B cell (primary cell): ENCODE results near the gene GRPEL2. TPM values are rescaled to one million over a fixed set of nuclear protein-coding genes. Genes with fewer than 3 reads are reported as not detected.

Experiments used
- ATAC-seq: fragments of 200-7000 bp; cut with Tn5 transposase; one replicate; pipeline ENCODE4 v1.10.0; 2021; ENCODE audit warnings: low read depth, mild to moderate bottlenecking, moderate number of reproducible peaks, moderate library complexity
- CTCF ChIA-PET: fragments of 350-600 bp; sonication (Branson Sonifier 250); formaldehyde crosslinking; loops from one replicate; lab custom pipeline; 2021; ENCODE audit warnings: antibody characterized with exemption, inconsistent platforms; lab: Charles Lee
- POLR2A ChIA-PET: fragments of 350-600 bp; sonication (Branson Sonifier 250); formaldehyde crosslinking; loops from one replicate; lab custom pipeline; 2021; ENCODE audit warnings: antibody characterized with exemption; lab: Charles Lee
- DNase-seq: peaks from one replicate; pipeline ENCODE4 v3.0.0; 2013
- H2AFZ ChIP-seq: 2 replicates; pipeline ENCODE4 v1.6.1; 2012; ENCODE audit warnings: mild to moderate bottlenecking, low read depth, low read length; ENCODE audit not compliant: insufficient read depth, poor library complexity, severe bottlenecking
- H3K27ac ChIP-seq, 2 donors: 1 replicate in 1 of 2; 2 replicates in 1 of 2; pipeline ENCODE4 v1.5.1; 2012 to 2013; ENCODE audit warnings: low read length in 2 of 2, mild to moderate bottlenecking in 2 of 2, moderate library complexity in 1 of 2
- H3K27me3 ChIP-seq, 4 experiments: fragments of 200-600 bp in 1 of 4; sonication (generic) in 1 of 4; replicated peaks in 1 of 4; 1 replicate in 2 of 4; 2 replicates in 2 of 4; pipeline versions ENCODE4 v1.6.1 to v1.7.0; 2013 to 2016; ENCODE audit warnings: low read length in 3 of 4, mild to moderate bottlenecking in 2 of 4, mixed read lengths in 1 of 4, moderate library complexity in 1 of 4; ENCODE audit not compliant: insufficient read depth in 4 of 4, control insufficient read depth in 3 of 4; ENCODE audit errors: control extremely low read depth in 1 of 4
- H3K36me3 ChIP-seq, 2 experiments: replicated peaks in 1 of 2; 1 replicate in 1 of 2; 2 replicates in 1 of 2; pipeline versions ENCODE4 v1.6.1 to v1.7.1; 2013; ENCODE audit warnings: low read length in 1 of 2; ENCODE audit not compliant: insufficient read depth in 2 of 2, control insufficient read depth in 1 of 2; ENCODE audit errors: control extremely low read depth in 1 of 2, extremely low read depth in 1 of 2
- H3K4me1 ChIP-seq, 2 donors: fragments of 200-600 bp in 1 of 2; sonication (generic) in 1 of 2; 1 replicate in 1 of 2; 2 replicates in 1 of 2; pipeline versions ENCODE4 v1.5.1 to v1.6.1; 2013 to 2017; ENCODE audit warnings: low read length in 2 of 2; ENCODE audit not compliant: control insufficient read depth in 2 of 2, insufficient read depth in 2 of 2
- H3K4me2 ChIP-seq: replicated peaks from 2 replicates; pipeline ENCODE3; 2012; ENCODE audit warnings: mild to moderate bottlenecking, low read depth, low read length; ENCODE audit not compliant: poor library complexity, severe bottlenecking
- H3K4me3 ChIP-seq, 5 experiments: fragments of 200-600 bp in 1 of 5; sonication (generic) in 1 of 5; 1 replicate in 3 of 5; 2 replicates in 2 of 5; pipeline versions ENCODE4 v1.5.1 to v1.7.0; 2011 to 2016; ENCODE audit warnings: low read length in 4 of 5, mild to moderate bottlenecking in 4 of 5, low read depth in 2 of 5, control low read depth in 1 of 5, moderate library complexity in 1 of 5; ENCODE audit not compliant: insufficient read depth in 1 of 5; ENCODE audit errors: control extremely low read depth in 1 of 5, extremely low read depth in 1 of 5
- H3K79me2 ChIP-seq: fragments of 200-600 bp; sonication (generic); one replicate; pipeline ENCODE4 v1.6.0; 2016; ENCODE audit warnings: low read length; ENCODE audit not compliant: control insufficient read depth, insufficient read depth
- H3K9ac ChIP-seq: fragments of 200-600 bp; sonication (generic); 2 replicates; pipeline ENCODE4 v1.6.1; 2017; ENCODE audit warnings: mild to moderate bottlenecking, low read length, moderate library complexity
- H3K9me3 ChIP-seq, 3 donors: one replicate each; pipeline versions ENCODE4 v1.6.1 to v1.7.1; 2013; ENCODE audit warnings: low read length in 2 of 3; ENCODE audit not compliant: control insufficient read depth in 2 of 3, insufficient read depth in 1 of 3; ENCODE audit errors: control extremely low read depth in 1 of 3
- H4K20me1 ChIP-seq: 2 replicates; pipeline ENCODE4 v1.6.0; 2012; ENCODE audit warnings: mild to moderate bottlenecking, low read length; ENCODE audit not compliant: insufficient read depth, control insufficient read depth, poor library complexity, severe bottlenecking
- H3K27ac Mint-ChIP-seq: one replicate; pipeline ENCODE4 v1.8.0; 2021; ENCODE audit warnings: mixed read lengths
- H3K27me3 Mint-ChIP-seq: one replicate; pipeline ENCODE4 v1.8.0; 2021; ENCODE audit warnings: mixed read lengths
- H3K4me1 Mint-ChIP-seq: one replicate; pipeline ENCODE4 v1.8.0; 2021; ENCODE audit warnings: mixed read lengths
- H3K4me3 Mint-ChIP-seq: one replicate; pipeline ENCODE4 v1.8.0; 2021; ENCODE audit warnings: mixed read lengths
- H3K9me3 Mint-ChIP-seq: one replicate; pipeline ENCODE4 v1.8.0; 2022; ENCODE audit warnings: mixed read lengths; ENCODE audit not compliant: insufficient read depth
- EZH2 ChIP-seq: IDR thresholded peaks from 2 replicates; pipeline ENCODE4 v1.6.1; 2012; ENCODE audit warnings: borderline replicate concordance, low read depth, mild to moderate bottlenecking, moderate library complexity, low read length; ENCODE audit not compliant: insufficient read depth, poor library complexity, severe bottlenecking
- WGBS: methylation state at CpG from one replicate; pipeline ENCODE4 v1.1.5; 2013; ENCODE audit warnings: missing lambda C conversion rate; ENCODE audit not compliant: insufficient coverage; 5-methylcytosine and 5-hydroxymethylcytosine counted together
- intact Hi-C: fragments of 100-400 bp; cut with micrococcal nuclease; formaldehyde crosslinking; loops from one replicate; pipeline ENCODE4 v1.10.0; 2022
- polyA plus RNA-seq: library from polyadenylated mRNA; depleted of rRNA; stranded (reverse); fragments of >200 nt; gene quantifications from 2 replicates; pipeline ENCODE4 v1.2.3, GENCODE V29; 2012
- total RNA-seq, 2 donors: library from RNA; stranded (reverse); fragments of 120-200 nt in 1 of 2; gene quantifications; 1 replicate in 1 of 2; 2 replicates in 1 of 2; pipeline versions ENCODE4 v1.2.3 to v1.2.4, GENCODE V29; 2013 to 2022
- TF ChIP-seq, protein P1 (sequence below): fragments of 200-600 bp; IDR thresholded peaks from one replicate; pipeline ENCODE4 v1.8.0; 2022; ENCODE audit warnings: antibody characterized with exemption, mild to moderate bottlenecking

Gene GRPEL2
- total and polyA plus RNA-seq, 2 donors (not counting 1 experiment from before 2014, with no cell fraction given): 1.1 to 12.1 TPM

DNA sequence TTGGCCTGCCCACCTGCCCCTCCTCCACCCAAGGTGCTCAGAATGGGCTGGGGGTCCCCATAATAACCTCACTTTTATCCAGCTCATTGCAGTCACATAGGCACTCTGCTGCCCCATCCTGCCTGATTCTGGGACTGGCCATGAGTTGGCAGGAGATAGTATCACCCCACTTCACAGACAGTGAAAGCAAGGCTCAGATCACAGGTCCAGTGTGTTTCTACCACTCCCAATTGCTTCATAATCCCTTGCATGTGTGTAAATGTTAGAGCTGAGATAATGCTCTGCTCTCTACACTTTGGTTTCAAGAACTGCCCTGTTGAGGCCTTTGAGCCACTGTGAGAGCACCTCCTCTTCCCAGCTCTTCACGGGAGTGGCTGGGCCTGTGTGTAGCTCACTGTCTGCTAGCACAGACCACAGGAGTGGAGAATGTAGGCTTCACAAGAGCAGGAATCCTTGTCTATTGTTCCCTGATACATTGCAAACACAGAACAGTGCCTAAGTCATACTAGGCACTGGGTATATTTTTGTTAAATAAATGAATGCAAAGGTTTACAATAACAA lies 20.9 kb downstream of the GRPEL2 start:
- Histone ChIP-seq H3K4me2 (no peak overlapping the region), H4K20me1 (no peaks in the 10 kb centered on the region), H3K36me3 (peaks cover 0 to 3% of the 10 kb centered on the region in 2 experiments), H3K4me3 (no peak overlapping the region), H3K9ac (no peak overlapping the region), H3K4me1 (peaks cover 0 to 6% of the 10 kb centered on the region in 2 donors), H3K27ac (no peak overlapping the region), H3K9me3 (no peaks in the 10 kb centered on the region), H2AFZ (no peak overlapping the region), H3K27me3 (no peaks in the 10 kb centered on the region), H3K79me2 (peaks cover 4% of the 10 kb centered on the region)
- DNase-seq (no peak), ATAC-seq (no peak)
- Mint-ChIP-seq H3K4me3 (no peak overlapping the region), H3K9me3 (no peaks in the 10 kb centered on the region), H3K4me1 (peaks cover 6% of the 10 kb centered on the region), H3K27ac (no peak overlapping the region), H3K27me3 (no peaks in the 10 kb centered on the region)
- ChIA-PET CTCF (interaction anchor here (0.6 to 8.0 kb wide), 15 partner anchors 11 to 239 kb away, joined by 3 to 134 read pairs (median 4); partner anchors contain the start of genes CSNK1A1 and GRPEL2), POLR2A (no interaction called here)
- intact Hi-C loops: no loop called here
- TF ChIP-seq, protein P1, sequence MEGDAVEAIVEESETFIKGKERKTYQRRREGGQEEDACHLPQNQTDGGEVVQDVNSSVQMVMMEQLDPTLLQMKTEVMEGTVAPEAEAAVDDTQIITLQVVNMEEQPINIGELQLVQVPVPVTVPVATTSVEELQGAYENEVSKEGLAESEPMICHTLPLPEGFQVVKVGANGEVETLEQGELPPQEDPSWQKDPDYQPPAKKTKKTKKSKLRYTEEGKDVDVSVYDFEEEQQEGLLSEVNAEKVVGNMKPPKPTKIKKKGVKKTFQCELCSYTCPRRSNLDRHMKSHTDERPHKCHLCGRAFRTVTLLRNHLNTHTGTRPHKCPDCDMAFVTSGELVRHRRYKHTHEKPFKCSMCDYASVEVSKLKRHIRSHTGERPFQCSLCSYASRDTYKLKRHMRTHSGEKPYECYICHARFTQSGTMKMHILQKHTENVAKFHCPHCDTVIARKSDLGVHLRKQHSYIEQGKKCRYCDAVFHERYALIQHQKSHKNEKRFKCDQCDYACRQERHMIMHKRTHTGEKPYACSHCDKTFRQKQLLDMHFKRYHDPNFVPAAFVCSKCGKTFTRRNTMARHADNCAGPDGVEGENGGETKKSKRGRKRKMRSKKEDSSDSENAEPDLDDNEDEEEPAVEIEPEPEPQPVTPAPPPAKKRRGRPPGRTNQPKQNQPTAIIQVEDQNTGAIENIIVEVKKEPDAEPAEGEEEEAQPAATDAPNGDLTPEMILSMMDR: no peak
- no peak for TF ChIP-seq EZH2
- no CpG with 5 or more reads among the region's 1 CpG for WGBS

DNA sequence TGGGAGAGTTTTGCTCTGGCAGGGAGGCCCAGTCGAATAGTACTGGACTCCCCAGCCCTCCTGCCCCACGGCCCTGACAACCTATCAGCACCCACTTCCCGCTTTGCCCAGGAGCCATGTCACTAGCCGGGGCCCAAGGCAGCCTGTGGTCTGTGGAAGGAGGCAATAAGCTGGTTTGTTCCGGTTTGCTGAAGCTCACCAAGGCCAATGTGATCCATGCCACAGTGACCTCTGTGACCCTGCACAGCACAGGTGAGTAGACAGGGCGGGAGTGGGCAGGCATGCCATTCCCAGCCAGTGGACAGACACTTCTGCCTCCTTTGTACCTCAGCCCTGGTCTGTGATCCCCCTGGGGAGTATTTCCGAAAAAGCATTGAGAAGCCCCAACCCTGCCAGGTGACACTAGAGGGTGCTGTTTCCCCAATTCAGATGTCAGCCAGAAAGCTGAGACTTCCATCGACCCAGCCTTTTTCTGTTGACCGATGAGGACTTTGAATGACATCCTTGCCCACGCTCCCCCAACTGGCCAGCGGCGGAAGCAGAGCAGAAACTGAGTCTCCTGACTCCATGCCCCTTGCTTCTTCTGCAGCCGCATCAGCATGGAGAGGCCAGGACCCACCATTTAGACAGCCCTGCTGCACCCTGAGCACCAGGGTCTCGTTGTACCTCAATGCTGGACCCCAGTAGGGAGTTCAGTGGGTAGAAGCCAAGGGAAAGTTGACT lies 22.1 kb downstream of the GRPEL2 start:
- TF ChIP-seq, protein P1: peak; percentile 76
- TF ChIP-seq EZH2: no peak

More for the DNA sequence above, 22.1 kb downstream of the GRPEL2 start:
- no peaks in the 10 kb centered on the region for H3K9me3 Mint-ChIP-seq
- peaks cover 9% of the 10 kb centered on the region for H3K4me1 Mint-ChIP-seq
- Histone ChIP-seq H3K79me2 (peaks cover 4% of the 10 kb centered on the region), H3K4me3 (no peak overlapping the region), H3K4me2 (no peak overlapping the region), H3K4me1 (peaks cover 0 to 6% of the 10 kb centered on the region in 2 donors), H3K27ac (no peak overlapping the region), H4K20me1 (no peaks in the 10 kb centered on the region), H3K9me3 (no peaks in the 10 kb centered on the region), H3K27me3 (no peaks in the 10 kb centered on the region), H3K36me3 (peaks cover 0 to 3% of the 10 kb centered on the region in 2 experiments), H2AFZ (no peak overlapping the region), H3K9ac (no peak overlapping the region)
- no peak overlapping the region for H3K4me3 Mint-ChIP-seq
- 68% methylated on average over 11 of the region's 14 CpGs for WGBS
- peak; percentile 68 for DNase-seq
- H3K27ac Mint-ChIP-seq: no peak overlapping the region
- CTCF ChIA-PET: interaction anchor here (0.7 to 8.0 kb wide), 17 partner anchors 9 to 197 kb away, joined by 3 to 134 read pairs (median 8); partner anchors contain the start of genes CSNK1A1, GRPEL2 and PCYOX1L
- intact Hi-C loops: loop anchor here (1.0 kb wide), 1 partner anchor 10 kb away; no protein-coding TSS in a partner anchor
- POLR2A ChIA-PET: interaction anchor here (2.0 kb wide), 1 partner anchor 22 kb away, joined by 5 read pairs; the partner anchor contains the start of gene GRPEL2
- ATAC-seq: peak; percentile 69
- no peaks in the 10 kb centered on the region for H3K27me3 Mint-ChIP-seq
